ENCODE data around the gene PPIL6.

Gene PPIL6

GRCh38 chr6:109483735-109484057, 43.3 kb upstream of the PPIL6 start:
- H3K18ac ChIP-seq (ENCODE audit: low read length): no peak overlapping the region
- no peak overlapping the region for H3K27ac ChIP-seq (ENCODE audit: low read depth, low read length)
- H3K79me2 ChIP-seq (ENCODE audit: control insufficient read depth, insufficient read depth, low read length): peaks cover 30% of the 10 kb centered on the region
- H3K4me2 ChIP-seq (ENCODE audit: low read length): peak overlapping the region; percentile 25
- peak overlapping the region; percentile 36 for H3K56ac ChIP-seq (ENCODE audit: low read length)
- H3K23ac ChIP-seq (ENCODE audit: low read length): no peak overlapping the region
- H2BK15ac ChIP-seq (replicated peaks; ENCODE audit: low read depth): no peak overlapping the region
- no peaks in the 10 kb centered on the region for H3K36me3 ChIP-seq (ENCODE audit: control insufficient read depth, insufficient read depth, low read length)
- peak overlapping the region; percentile 5 for H3K4me3 ChIP-seq (ENCODE audit: low read length)
- H3K9ac ChIP-seq (ENCODE audit: low read length): peak overlapping the region; percentile 16
- no peak overlapping the region for H2BK5ac ChIP-seq (ENCODE audit: low read length)
- H3K27me3 ChIP-seq (ENCODE audit: insufficient read depth, low read length, poor library complexity): no peaks in the 10 kb centered on the region
- H2AK5ac ChIP-seq (ENCODE audit: low read length): no peak overlapping the region
- H4K5ac ChIP-seq (ENCODE audit: low read length): no peak overlapping the region
- no peak overlapping the region for H2BK120ac ChIP-seq (ENCODE audit: low read depth, low read length)
- WGBS (ENCODE audit: extremely low coverage, insufficient coverage, low lambda C conversion rate): no CpG with 5 or more reads among the region's 6 CpGs
- H3K79me1 ChIP-seq (ENCODE audit: low read length): peaks cover 17% of the 10 kb centered on the region
- H4K8ac ChIP-seq (ENCODE audit: low read depth, low read length): no peak overlapping the region
- H3K4ac ChIP-seq (ENCODE audit: low read depth, low read length): no peak overlapping the region
- peaks cover 10% of the 10 kb centered on the region for H3K4me1 ChIP-seq (ENCODE audit: control insufficient read depth, low read depth, low read length)
- DNase-seq: no peak

- peaks cover 10% of the 10 kb centered on the region for H3K4me1 ChIP-seq (ENCODE audit: control insufficient read depth, low read depth, low read length)
- peak within 1 kb of the TSS; percentile 98 for H3K4ac ChIP-seq (ENCODE audit: low read depth, low read length)
- DNase-seq: peak; percentile 93
- no peaks in the 10 kb centered on the region for H3K27me3 ChIP-seq (ENCODE audit: insufficient read depth, low read length, poor library complexity)
- no peaks in the 10 kb centered on the region for H3K36me3 ChIP-seq (ENCODE audit: control insufficient read depth, insufficient read depth, low read length)
- peak within 1 kb of the TSS; percentile 99 for H3K18ac ChIP-seq (ENCODE audit: low read length)
- H3K79me2 ChIP-seq (ENCODE audit: control insufficient read depth, insufficient read depth, low read length): peaks cover 35% of the 10 kb centered on the region
- WGBS (ENCODE audit: extremely low coverage, insufficient coverage, low lambda C conversion rate): no CpG with 5 or more reads among the region's 97 CpGs
- H3K56ac ChIP-seq (ENCODE audit: low read length): peak within 1 kb of the TSS; percentile 95
- H2BK120ac ChIP-seq (ENCODE audit: low read depth, low read length): peak within 1 kb of the TSS; percentile 68
- H2BK5ac ChIP-seq (ENCODE audit: low read length): no peak within 1 kb of the TSS
- H3K23ac ChIP-seq (ENCODE audit: low read length): peak within 1 kb of the TSS; percentile 66
- no peak within 1 kb of the TSS for H2AK5ac ChIP-seq (ENCODE audit: low read length)
- peak within 1 kb of the TSS; percentile 93 for H3K9ac ChIP-seq (ENCODE audit: low read length)
- peak within 1 kb of the TSS; percentile 98 for H3K4me2 ChIP-seq (ENCODE audit: low read length)
- H3K4me3 ChIP-seq (ENCODE audit: low read length): peak within 1 kb of the TSS; percentile 97
- no peak within 1 kb of the TSS for H3K27ac ChIP-seq (ENCODE audit: low read depth, low read length)
- H4K5ac ChIP-seq (ENCODE audit: low read length): no peak within 1 kb of the TSS
- peak within 1 kb of the TSS; percentile 70 for H4K8ac ChIP-seq (ENCODE audit: low read depth, low read length)
- no peak within 1 kb of the TSS for H2BK15ac ChIP-seq (replicated peaks; ENCODE audit: low read depth)
- H3K79me1 ChIP-seq (ENCODE audit: low read length): peaks cover 17% of the 10 kb centered on the region
These were observed 42.7 kb upstream of the PPIL6 start, which contains the start of gene ZBTB24 for GRCh38 chr6:109482905-109483734. Gene ZBTB24, minus strand, starts transcription at chr6:109483219. Its CDS starts 1,193 bp downstream, at chr6:109482026.

- H4K5ac ChIP-seq (ENCODE audit: low read length): no peak overlapping the region
- no peak overlapping the region for H3K18ac ChIP-seq (ENCODE audit: low read length)
- no peak overlapping the region for H4K8ac ChIP-seq (ENCODE audit: low read depth, low read length)
- H3K9ac ChIP-seq (ENCODE audit: low read length): peak overlapping the region; percentile 3
- H3K79me1 ChIP-seq (ENCODE audit: low read length): peaks cover 26% of the 10 kb centered on the region
- no CpG with 5 or more reads among the region's 7 CpGs for WGBS (ENCODE audit: extremely low coverage, insufficient coverage, low lambda C conversion rate)
- H3K23ac ChIP-seq (ENCODE audit: low read length): no peak overlapping the region
- H3K79me2 ChIP-seq (ENCODE audit: control insufficient read depth, insufficient read depth, low read length): peaks cover 49% of the 10 kb centered on the region
- no peak overlapping the region for H3K56ac ChIP-seq (ENCODE audit: low read length)
- H2BK15ac ChIP-seq (replicated peaks; ENCODE audit: low read depth): no peak overlapping the region
- H2AK5ac ChIP-seq (ENCODE audit: low read length): no peak overlapping the region
- H3K4ac ChIP-seq (ENCODE audit: low read depth, low read length): no peak overlapping the region
- no peak overlapping the region for H2BK120ac ChIP-seq (ENCODE audit: low read depth, low read length)
- no peak overlapping the region for H2BK5ac ChIP-seq (ENCODE audit: low read length)
- H3K36me3 ChIP-seq (ENCODE audit: control insufficient read depth, insufficient read depth, low read length): no peaks in the 10 kb centered on the region
- peaks cover 12% of the 10 kb centered on the region for H3K4me1 ChIP-seq (ENCODE audit: control insufficient read depth, low read depth, low read length)
- no peaks in the 10 kb centered on the region for H3K27me3 ChIP-seq (ENCODE audit: insufficient read depth, low read length, poor library complexity)
- no peak overlapping the region for H3K4me3 ChIP-seq (ENCODE audit: low read length)
- no peak overlapping the region for H3K27ac ChIP-seq (ENCODE audit: low read depth, low read length)
- H3K4me2 ChIP-seq (ENCODE audit: low read length): peak overlapping the region; percentile 7
- no peak for DNase-seq
These were observed 40.6 kb upstream of the PPIL6 start for GRCh38 chr6:109480993-109481480.

- no peak overlapping the region for H2BK120ac ChIP-seq (ENCODE audit: low read depth, low read length)
These were observed 38.6 kb upstream of the PPIL6 start for GRCh38 chr6:109478841-109479624.

GRCh38 chr6:109478222-109478805, 37.9 kb upstream of the PPIL6 start:
- Histone ChIP-seq H3K27ac (ENCODE audit: low read depth, low read length) (no peak overlapping the region), H3K36me3 (ENCODE audit: control insufficient read depth, insufficient read depth, low read length) (peaks cover 8% of the 10 kb centered on the region), H3K4me2 (ENCODE audit: low read length) (no peak overlapping the region), H3K23ac (ENCODE audit: low read length) (no peak overlapping the region), H4K5ac (ENCODE audit: low read length) (no peak overlapping the region), H3K9ac (ENCODE audit: low read length) (no peak overlapping the region), H3K56ac (ENCODE audit: low read length) (peak overlapping the region; percentile 38), H3K18ac (ENCODE audit: low read length) (no peak overlapping the region), H2BK120ac (ENCODE audit: low read depth, low read length) (no peak overlapping the region), H3K27me3 (ENCODE audit: insufficient read depth, low read length, poor library complexity) (no peaks in the 10 kb centered on the region), H2BK5ac (ENCODE audit: low read length) (no peak overlapping the region), H3K4me3 (ENCODE audit: low read length) (no peak overlapping the region), H4K8ac (ENCODE audit: low read depth, low read length) (no peak overlapping the region), H3K4ac (ENCODE audit: low read depth, low read length) (no peak overlapping the region), H3K79me2 (ENCODE audit: control insufficient read depth, insufficient read depth, low read length) (peaks cover 49% of the 10 kb centered on the region), H3K79me1 (ENCODE audit: low read length) (peaks cover 32% of the 10 kb centered on the region), H2AK5ac (ENCODE audit: low read length) (no peak overlapping the region), H2BK15ac (replicated peaks; ENCODE audit: low read depth) (no peak overlapping the region), H3K4me1 (ENCODE audit: control insufficient read depth, low read depth, low read length) (peaks cover 10% of the 10 kb centered on the region)
- WGBS (ENCODE audit: extremely low coverage, insufficient coverage, low lambda C conversion rate): no CpG with 5 or more reads among the region's 9 CpGs
- DNase-seq: no peak

More at GRCh38 chr6:109478841-109479624, 38.6 kb upstream of the PPIL6 start:
- H2BK5ac ChIP-seq (ENCODE audit: low read length): no peak overlapping the region
- no peak overlapping the region for H2BK15ac ChIP-seq (replicated peaks; ENCODE audit: low read depth)
- H3K4me2 ChIP-seq (ENCODE audit: low read length): peak overlapping the region; percentile 22
- no peaks in the 10 kb centered on the region for H3K27me3 ChIP-seq (ENCODE audit: insufficient read depth, low read length, poor library complexity)
- no peak overlapping the region for H3K27ac ChIP-seq (ENCODE audit: low read depth, low read length)
- no peak overlapping the region for H3K18ac ChIP-seq (ENCODE audit: low read length)
- H3K4me3 ChIP-seq (ENCODE audit: low read length): no peak overlapping the region
- DNase-seq: no peak
- H3K4ac ChIP-seq (ENCODE audit: low read depth, low read length): no peak overlapping the region
- H3K4me1 ChIP-seq (ENCODE audit: control insufficient read depth, low read depth, low read length): peaks cover 12% of the 10 kb centered on the region
- no peak overlapping the region for H3K9ac ChIP-seq (ENCODE audit: low read length)
- H3K36me3 ChIP-seq (ENCODE audit: control insufficient read depth, insufficient read depth, low read length): peaks cover 5% of the 10 kb centered on the region
- H3K79me1 ChIP-seq (ENCODE audit: low read length): peaks cover 30% of the 10 kb centered on the region
- WGBS (ENCODE audit: extremely low coverage, insufficient coverage, low lambda C conversion rate): no CpG with 5 or more reads among the region's 5 CpGs
- no peak overlapping the region for H3K23ac ChIP-seq (ENCODE audit: low read length)
- H4K5ac ChIP-seq (ENCODE audit: low read length): no peak overlapping the region
- H2AK5ac ChIP-seq (ENCODE audit: low read length): no peak overlapping the region
- peak overlapping the region; percentile 42 for H3K56ac ChIP-seq (ENCODE audit: low read length)
- no peak overlapping the region for H4K8ac ChIP-seq (ENCODE audit: low read depth, low read length)
- H3K79me2 ChIP-seq (ENCODE audit: control insufficient read depth, insufficient read depth, low read length): peaks cover 49% of the 10 kb centered on the region

All from mesendoderm (in vitro differentiated cells).